ENCODE results near the gene PLPPR2.

GRCh38 chr19:11361037-11361770 is 6.0 kb downstream of the PLPPR2 start:
- TF ChIP-seq POLR2A (IDR thresholded peaks at IDR 0.05; ENCODE audit: low read depth, low read length) (no peak), POLR2AphosphoS5 (IDR thresholded peaks at IDR 0.05; ENCODE audit: low read depth, low read length) (no peak), TAF1 (IDR thresholded peaks at IDR 0.05; ENCODE audit: borderline replicate concordance, low read depth, low read length) (no peak)

Measured in GM12892 (cell line).